Measurements from ENCODE around the gene DCAF6.

DNA sequence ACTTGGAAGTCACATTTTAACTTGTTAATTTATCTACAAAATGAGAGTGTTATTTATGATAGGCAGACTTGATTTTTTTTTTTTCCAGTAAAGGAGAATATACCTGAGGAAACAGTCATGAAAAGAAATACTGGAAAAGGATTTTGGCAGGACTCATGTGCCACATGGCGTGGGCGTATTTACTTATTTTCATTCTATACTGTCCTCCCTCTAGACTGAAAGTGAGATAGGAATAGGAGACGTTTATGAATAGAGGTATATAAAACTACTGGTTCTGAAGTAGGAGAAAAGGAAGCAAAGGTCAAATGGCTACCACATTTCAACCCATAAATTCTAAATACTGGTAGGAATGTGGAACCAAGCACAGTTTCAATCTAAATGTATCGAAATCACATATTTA lies 95.1 kb downstream of the DCAF6 start:
- TF ChIP-seq EZH2 (IDR thresholded peaks at IDR 0.05; ENCODE audit: borderline replicate concordance, low read depth, low read length, severe bottlenecking): no peak
- TF ChIP-seq, protein P1, sequence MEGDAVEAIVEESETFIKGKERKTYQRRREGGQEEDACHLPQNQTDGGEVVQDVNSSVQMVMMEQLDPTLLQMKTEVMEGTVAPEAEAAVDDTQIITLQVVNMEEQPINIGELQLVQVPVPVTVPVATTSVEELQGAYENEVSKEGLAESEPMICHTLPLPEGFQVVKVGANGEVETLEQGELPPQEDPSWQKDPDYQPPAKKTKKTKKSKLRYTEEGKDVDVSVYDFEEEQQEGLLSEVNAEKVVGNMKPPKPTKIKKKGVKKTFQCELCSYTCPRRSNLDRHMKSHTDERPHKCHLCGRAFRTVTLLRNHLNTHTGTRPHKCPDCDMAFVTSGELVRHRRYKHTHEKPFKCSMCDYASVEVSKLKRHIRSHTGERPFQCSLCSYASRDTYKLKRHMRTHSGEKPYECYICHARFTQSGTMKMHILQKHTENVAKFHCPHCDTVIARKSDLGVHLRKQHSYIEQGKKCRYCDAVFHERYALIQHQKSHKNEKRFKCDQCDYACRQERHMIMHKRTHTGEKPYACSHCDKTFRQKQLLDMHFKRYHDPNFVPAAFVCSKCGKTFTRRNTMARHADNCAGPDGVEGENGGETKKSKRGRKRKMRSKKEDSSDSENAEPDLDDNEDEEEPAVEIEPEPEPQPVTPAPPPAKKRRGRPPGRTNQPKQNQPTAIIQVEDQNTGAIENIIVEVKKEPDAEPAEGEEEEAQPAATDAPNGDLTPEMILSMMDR (IDR thresholded peaks at IDR 0.05; ENCODE audit: borderline replicate concordance, extremely low read depth, low read length, poor library complexity, severe bottlenecking): no peak
